Measurements from ENCODE around the gene TCTA. TPM values are rescaled to one million over a fixed set of nuclear protein-coding genes. Genes with fewer than 3 reads are reported as not detected.

The TCTA gene
- total RNA-seq, 2 donors from 2014 or later = 6.3 to 11.2 TPM

GRCh38 chr3:49383387-49383786 is 28.8 kb upstream of the TCTA start:
- peaks cover 16% of the 10 kb centered on the region for H3K36me3 Mint-ChIP-seq (ENCODE audit: low read depth)
- peak overlapping the region; percentile 64 for H3K27ac Mint-ChIP-seq
- H3K4me3 Mint-ChIP-seq = no peak overlapping the region
- TF ChIP-seq CTCF (conservative IDR thresholded peaks at IDR 0.05) = no peak
- Histone ChIP-seq H3K4me1 (ENCODE audit: control insufficient read depth, insufficient read depth, low read length) (no peaks in the 10 kb centered on the region), H3K4me3 (ENCODE audit: low read length) (no peak overlapping the region), H3K27me3 (ENCODE audit: control insufficient read depth, insufficient read depth, low read length, poor library complexity, severe bottlenecking) (no peaks in the 10 kb centered on the region), H3K9me3 (ENCODE audit: control insufficient read depth, low read length) (no peaks in the 10 kb centered on the region), H3K27ac (ENCODE audit: low read depth, low read length) (no peak overlapping the region), H3K9ac (ENCODE audit: extremely low read depth, low read length, poor library complexity, severe bottlenecking) (no peak overlapping the region), H3K36me3 (ENCODE audit: control insufficient read depth, insufficient read depth, low read length) (peaks cover 8% of the 10 kb centered on the region)
- H3K9me3 Mint-ChIP-seq = peaks cover 2% of the 10 kb centered on the region
- WGBS, 2 experiments (ENCODE audit: insufficient coverage in 1 of 2, insufficient read length in 1 of 2) = 91 to 92% methylated on average over 5 of the region's 5 CpGs
- H3K4me1 Mint-ChIP-seq = peaks cover 2% of the 10 kb centered on the region
- DNase-seq = no peak
- H3K27me3 Mint-ChIP-seq (ENCODE audit: insufficient read depth) = no peaks in the 10 kb centered on the region

- H3K27ac Mint-ChIP-seq = peak overlapping the region; percentile 17
- Histone ChIP-seq H3K9me3 (ENCODE audit: control insufficient read depth, low read length) (no peaks in the 10 kb centered on the region), H3K4me1 (ENCODE audit: control insufficient read depth, insufficient read depth, low read length) (no peaks in the 10 kb centered on the region), H3K36me3 (ENCODE audit: control insufficient read depth, insufficient read depth, low read length) (peaks cover 13% of the 10 kb centered on the region), H3K4me3 (ENCODE audit: low read length) (no peak overlapping the region), H3K9ac (ENCODE audit: extremely low read depth, low read length, poor library complexity, severe bottlenecking) (no peak overlapping the region), H3K27me3 (ENCODE audit: control insufficient read depth, insufficient read depth, low read length, poor library complexity, severe bottlenecking) (no peaks in the 10 kb centered on the region), H3K27ac (ENCODE audit: low read depth, low read length) (no peak overlapping the region)
- H3K9me3 Mint-ChIP-seq = peaks cover 2% of the 10 kb centered on the region
- peaks cover 20% of the 10 kb centered on the region for H3K36me3 Mint-ChIP-seq (ENCODE audit: low read depth)
- TF ChIP-seq CTCF (conservative IDR thresholded peaks at IDR 0.05) = no peak
- H3K4me1 Mint-ChIP-seq = no peaks in the 10 kb centered on the region
- no peaks in the 10 kb centered on the region for H3K27me3 Mint-ChIP-seq (ENCODE audit: insufficient read depth)
- no peak for DNase-seq
- H3K4me3 Mint-ChIP-seq = no peak overlapping the region
- no CpG with 5 or more reads among the region's 1 CpG for WGBS, 2 experiments (ENCODE audit: insufficient coverage in 1 of 2, insufficient read length in 1 of 2)
These were observed 26.6 kb upstream of the TCTA start for GRCh38 chr3:49385617-49386016.

GRCh38 chr3:49386056-49386756 is 26.0 kb upstream of the TCTA start:
- peaks cover 2% of the 10 kb centered on the region for H3K9me3 Mint-ChIP-seq
- Histone ChIP-seq H3K9ac (ENCODE audit: extremely low read depth, low read length, poor library complexity, severe bottlenecking) (no peak overlapping the region), H3K9me3 (ENCODE audit: control insufficient read depth, low read length) (no peaks in the 10 kb centered on the region), H3K4me3 (ENCODE audit: low read length) (no peak overlapping the region), H3K27me3 (ENCODE audit: control insufficient read depth, insufficient read depth, low read length, poor library complexity, severe bottlenecking) (no peaks in the 10 kb centered on the region), H3K4me1 (ENCODE audit: control insufficient read depth, insufficient read depth, low read length) (no peaks in the 10 kb centered on the region), H3K27ac (ENCODE audit: low read depth, low read length) (no peak overlapping the region), H3K36me3 (ENCODE audit: control insufficient read depth, insufficient read depth, low read length) (peaks cover 13% of the 10 kb centered on the region)
- no peak for TF ChIP-seq CTCF (conservative IDR thresholded peaks at IDR 0.05)
- no peak overlapping the region for H3K27ac Mint-ChIP-seq
- H3K4me3 Mint-ChIP-seq = no peak overlapping the region
- no peaks in the 10 kb centered on the region for H3K27me3 Mint-ChIP-seq (ENCODE audit: insufficient read depth)
- peaks cover 20% of the 10 kb centered on the region for H3K36me3 Mint-ChIP-seq (ENCODE audit: low read depth)
- H3K4me1 Mint-ChIP-seq = no peaks in the 10 kb centered on the region
- WGBS, 2 experiments (ENCODE audit: insufficient coverage in 1 of 2, insufficient read length in 1 of 2) = 95 to 96% methylated on average over 8 to 11 of the region's 11 CpGs
- no peak for DNase-seq
